Left renal pelvis (tissue), 4 donors: ENCODE results near the gene SLC9A2. TPM values are rescaled to one million over a fixed set of nuclear protein-coding genes. Genes with fewer than 3 reads are reported as not detected.

Experiments
- DNase-seq, 4 donors: peaks; one replicate each; pipeline ENCODE4 v3.0.0-alpha.2; 2013; ENCODE audit warnings: low read depth in 4 of 4, low spot score in 3 of 4
- polyA plus RNA-seq, 4 donors: library from polyadenylated mRNA; unstranded; fragments of 120-200 nt; gene quantifications; one replicate each; pipeline ENCODE4 v1.2.1, GENCODE V29; 2013; ENCODE audit not compliant: insufficient read length in 4 of 4

Gene SLC9A2
- polyA plus RNA-seq, 4 donors: 0.12 to 8.9 (median 7.9) TPM

DNA sequence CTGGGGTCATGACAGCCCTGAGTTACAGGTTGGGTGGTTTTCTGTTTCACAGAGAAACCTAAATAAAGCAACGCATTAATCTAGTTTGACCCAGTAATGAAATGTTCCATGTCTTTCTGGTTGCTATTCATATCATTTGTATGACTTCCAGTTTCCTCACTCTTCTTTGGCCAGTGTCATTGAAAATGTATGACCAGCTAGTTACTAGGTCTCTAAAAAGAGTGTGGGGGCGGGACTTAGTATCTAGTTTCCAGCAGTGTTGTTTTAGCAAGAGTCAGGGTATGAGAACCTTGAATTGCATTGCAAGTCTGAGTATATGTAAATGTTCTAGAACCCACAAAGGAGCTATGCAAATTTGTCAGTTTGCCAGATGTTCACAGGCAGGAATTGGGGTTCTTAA is 47.7 kb downstream of the SLC9A2 start:
- DNase-seq: no peak

DNA sequence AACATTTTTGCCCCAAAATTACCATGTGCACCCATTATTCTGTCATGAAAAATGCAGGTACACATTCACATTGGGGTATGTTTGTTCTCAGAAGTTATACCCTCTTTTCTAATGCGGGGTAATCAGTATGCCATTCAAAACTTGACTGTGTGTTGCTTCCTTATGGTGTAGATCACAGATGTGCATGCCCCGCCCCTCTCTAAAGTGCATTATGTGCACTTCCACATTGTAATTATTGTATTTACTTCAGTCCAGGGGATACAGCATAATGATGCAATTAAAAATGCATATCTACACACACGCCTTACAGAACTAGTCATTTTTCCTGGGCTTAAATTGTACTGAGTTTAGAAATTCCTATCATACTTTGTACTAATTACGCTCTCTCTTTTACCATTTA is 48.8 kb downstream of the SLC9A2 start:
- no peak for DNase-seq

DNA sequence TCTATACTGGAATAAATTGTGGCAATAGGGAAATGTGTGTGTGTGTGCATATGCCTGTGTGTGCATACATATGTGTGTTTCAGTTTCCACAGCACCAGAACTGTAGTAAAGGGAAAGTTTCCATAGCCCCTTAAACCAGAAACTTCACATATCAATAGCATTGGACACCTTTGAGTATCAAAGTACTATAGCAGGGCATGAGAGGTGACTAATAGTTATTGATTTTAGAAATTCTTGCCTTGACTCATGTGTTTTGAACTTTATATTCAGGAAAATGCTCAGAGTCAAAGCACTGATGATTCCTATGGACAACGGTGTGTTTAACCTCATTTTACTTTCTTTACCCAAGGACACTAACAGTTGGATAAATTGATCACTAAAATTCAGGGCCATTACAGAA is 50.0 kb downstream of the SLC9A2 start:
- no peak for DNase-seq

DNA sequence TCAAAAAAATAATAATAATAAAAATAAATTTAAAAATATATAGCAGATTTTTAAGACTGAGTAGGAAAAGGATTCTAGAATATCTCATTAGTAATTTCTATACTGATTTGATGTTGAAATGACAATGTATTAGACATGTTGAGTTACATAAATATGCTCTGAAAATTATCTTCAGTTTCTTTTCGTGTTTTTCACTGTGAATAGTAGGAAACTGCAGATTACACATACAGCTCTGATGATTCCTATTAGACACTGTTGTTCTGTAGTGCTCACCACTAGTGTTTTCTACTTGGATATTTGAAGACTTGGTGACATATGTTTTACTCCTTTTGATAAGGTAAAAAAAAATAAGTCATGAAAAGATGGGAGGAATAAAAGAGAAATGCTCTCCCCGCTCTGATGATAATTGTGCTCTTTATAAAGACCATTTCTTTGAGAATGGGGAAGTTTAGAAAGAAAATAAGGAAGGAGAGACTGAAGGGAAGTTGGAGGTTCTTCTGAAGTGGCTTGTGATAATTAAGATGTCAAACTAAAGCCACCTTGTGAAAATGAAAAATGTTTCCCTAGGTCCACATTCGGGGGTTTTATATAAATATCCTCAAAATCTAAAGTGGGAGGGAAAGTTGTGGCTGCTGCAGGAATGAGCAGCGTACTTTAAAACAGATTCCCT is 52.9 kb downstream of the SLC9A2 start:
- no peak for DNase-seq

DNA sequence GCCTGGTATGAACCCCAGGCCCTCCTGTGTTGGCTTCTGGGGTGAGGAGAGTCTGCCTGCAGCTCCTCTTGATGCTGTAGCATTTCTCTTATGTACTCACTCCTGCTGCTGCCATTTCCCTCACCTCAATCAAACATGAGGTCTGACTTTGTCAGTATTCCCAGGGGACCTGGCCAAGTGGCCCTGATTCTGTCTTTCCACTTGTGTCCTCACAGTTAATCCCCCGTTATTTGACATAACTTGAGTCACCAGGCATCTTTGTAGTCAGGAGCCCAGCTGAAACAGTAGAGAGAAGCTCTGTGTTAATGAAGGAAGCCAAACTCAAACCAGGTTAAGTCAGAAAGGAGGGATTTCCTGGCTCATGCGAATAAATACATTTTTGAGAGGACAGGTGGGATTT is 55.0 kb downstream of the SLC9A2 start:
- no peak for DNase-seq

DNA sequence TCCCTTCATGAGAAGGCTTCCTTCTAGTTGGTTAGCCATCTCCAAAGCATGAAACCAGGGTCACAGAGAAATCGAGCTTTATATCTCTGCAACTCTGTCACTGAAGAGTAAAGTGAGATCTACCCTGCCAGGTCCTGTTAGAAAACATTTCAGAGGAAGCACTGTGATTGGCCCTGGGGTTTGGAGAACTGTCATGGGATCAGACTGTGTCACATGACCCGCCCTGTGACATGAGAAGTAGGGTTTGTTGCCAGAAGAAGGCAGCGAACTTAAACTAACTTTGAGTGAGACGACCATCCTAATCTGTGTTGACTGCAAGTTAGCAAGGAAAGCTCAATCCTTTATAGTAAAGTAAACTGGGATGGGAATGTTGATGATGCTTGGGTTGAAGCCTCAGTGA is 55.5 kb downstream of the SLC9A2 start:
- no peak for DNase-seq

DNA sequence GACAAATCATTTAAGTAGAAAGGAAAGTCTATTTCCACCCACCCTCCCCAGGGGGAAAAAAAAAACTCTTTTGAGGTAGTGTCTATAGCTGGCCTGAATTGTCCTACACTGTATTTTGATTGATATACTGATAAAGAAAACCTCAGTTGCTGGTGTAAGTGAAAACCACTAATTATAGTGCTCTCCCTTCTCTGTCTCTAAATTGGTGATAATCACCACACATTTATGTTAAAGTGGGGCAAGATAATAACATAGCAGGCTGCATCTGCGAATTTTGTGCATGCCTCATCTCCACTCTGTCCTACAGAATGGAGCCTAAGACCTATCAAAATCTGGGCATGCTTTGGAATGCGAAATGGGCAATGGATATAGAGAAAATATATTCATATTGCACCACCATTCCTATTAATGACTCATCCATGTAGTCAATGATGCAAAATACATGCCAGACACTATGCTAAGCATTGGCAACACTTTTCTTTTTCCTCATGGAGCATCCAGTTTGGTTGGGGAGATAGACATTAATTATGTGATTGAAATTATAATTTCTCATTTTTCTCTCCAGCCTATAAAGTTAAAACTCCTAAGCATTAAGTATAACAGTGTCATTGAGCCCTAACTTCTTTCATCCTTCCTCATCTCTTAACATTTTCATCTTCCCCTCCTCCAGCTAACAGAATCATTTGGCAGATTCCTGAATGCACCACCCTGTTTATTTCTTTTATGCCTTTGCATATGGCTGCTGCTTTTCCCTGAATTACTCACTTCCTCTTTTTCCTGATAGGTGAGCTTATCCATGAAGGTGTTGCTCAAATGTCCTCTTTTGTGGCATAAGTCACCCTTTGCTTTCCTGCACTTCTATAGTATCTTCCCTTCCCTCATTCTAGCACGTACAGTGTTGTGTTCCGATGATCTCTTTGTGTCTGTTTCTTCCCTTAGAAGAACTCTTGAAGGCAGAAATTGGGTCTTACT is 58.2 kb downstream of the SLC9A2 start:
- DNase-seq: no peak

DNA sequence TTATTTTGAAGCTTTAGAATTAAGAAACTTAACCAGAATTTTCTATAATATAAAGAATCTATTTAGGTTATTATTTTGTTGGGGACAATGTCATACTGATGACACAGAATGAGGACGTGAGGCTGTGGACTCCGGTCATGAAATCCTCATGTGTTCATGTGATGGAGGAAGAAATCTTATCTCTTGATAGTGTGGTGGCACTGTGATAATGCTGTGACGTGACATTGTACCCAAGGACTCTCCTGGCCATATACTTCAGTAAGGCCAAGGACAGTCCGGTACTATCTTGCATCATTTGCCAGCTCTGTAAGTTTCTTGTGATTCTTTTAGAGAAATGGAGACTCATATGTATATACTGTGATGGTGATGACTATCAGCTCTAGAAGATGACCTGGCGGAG is 59.1 kb downstream of the SLC9A2 start:
- no peak for DNase-seq

DNA sequence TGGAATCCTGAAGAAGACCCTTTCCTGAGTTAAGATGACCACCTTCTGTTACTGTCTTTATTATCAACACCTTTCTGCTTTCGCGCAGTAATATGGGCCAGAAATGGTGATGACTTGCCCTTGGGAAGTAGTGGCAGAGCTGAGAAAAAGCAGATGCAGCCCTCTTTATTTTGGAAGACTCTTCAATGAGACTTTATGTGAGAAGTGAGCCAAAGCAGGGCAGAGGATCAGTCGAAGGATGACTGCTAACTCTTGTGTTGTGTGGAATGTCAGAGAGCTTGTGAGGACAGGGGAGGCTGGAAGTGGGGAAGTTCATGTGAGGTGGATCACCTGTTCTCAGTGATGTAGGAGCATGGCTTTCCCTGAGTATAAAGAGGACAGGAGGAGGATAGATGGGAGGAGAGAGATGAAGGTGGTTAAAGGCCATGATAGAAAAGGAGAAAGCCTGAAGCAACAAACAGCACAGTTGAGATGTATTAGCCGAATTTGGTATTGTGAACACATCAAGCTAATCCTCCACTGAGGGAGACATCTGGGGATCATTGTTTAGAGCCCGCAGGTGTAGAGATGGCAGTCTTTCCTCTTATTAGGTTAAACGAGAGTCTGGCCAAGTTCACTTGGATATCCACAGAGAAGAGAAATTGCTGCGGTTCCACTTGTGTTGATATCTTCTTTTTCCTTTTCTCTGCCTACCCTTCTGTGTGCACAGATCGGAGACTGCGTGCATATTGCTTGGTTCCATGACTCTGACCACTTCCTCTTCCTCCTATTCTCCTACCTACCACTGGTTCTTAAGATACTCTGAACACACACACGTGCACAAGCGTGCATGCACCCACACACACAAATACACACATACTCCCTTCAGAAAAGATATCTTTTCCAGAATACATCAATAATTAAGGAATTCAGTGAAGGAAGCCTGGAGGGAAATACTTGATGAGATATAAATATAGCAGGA is 67.4 kb downstream of the SLC9A2 start:
- DNase-seq: no peak

DNA sequence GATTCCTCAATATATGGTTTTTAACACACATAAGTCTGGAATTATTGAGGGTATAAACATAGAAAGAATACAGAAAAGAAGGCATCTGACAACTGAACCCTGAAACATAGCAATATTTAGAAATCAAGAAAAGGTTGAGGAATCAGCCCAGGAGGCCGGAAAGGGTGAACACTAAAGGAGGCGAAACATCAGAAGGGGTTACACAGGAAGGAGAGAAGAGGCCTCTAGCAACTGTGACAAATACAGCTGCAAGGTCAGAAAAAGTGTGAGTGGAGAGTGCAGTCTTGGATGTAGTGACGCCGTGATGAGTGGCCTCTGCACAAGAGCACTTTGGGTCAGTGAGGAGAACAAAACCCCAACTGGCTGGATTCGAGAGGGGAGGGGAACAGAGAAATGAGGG is 70.7 kb downstream of the SLC9A2 start:
- DNase-seq: no peak

DNA sequence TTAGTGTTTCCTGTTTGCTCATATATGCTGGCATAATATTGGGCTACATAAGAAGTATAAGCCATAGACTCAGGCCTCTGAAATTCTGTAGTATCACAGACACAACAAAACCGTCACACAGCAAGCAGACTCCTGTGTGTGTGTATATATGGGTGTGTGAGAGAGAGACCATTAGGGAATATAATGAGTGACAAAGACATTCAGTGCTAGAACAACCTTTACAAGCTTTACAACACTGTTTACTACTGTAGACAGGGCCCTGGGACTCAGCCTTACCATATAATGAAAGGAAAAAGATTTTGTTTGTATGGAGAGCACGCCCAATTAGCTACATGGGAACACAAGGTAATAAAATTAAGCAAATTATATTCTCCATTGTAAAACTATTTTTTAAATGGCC is 77.1 kb downstream of the SLC9A2 start:
- DNase-seq: no peak

DNA sequence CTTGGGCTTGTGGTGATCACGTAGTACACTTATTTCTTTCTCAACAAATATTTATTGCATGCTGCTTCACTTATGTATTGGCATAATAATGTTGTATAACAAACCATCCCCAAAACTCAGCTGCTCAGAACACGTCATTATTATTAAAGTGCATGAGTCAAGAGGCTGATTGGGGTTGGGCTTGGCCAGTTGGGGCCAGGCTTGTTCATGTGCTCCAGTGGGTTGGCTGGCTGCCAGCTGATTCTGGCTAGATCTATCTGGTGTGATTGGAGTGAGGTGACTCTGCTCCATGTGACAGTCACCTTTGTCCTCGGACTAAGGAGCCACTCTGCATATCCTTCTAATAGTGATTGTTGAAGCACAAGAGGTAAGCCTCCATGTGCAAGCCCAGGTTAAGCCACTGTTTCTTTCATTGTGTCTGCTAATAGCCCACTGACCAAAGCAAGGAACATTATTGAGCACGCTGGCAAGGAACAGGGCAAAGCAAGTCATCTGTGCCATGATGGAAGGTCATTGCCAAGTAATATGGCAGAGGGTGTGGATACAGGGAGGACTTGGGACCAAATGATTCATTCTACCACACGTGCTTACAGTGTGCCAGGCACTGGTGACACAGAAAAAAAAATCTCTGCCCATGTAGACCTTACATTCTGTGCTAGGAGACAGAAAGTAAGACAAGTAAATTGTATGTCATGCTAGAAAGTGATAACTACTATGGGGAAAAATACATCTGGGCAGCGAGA is 79.2 kb downstream of the SLC9A2 start:
- no peak for DNase-seq

DNA sequence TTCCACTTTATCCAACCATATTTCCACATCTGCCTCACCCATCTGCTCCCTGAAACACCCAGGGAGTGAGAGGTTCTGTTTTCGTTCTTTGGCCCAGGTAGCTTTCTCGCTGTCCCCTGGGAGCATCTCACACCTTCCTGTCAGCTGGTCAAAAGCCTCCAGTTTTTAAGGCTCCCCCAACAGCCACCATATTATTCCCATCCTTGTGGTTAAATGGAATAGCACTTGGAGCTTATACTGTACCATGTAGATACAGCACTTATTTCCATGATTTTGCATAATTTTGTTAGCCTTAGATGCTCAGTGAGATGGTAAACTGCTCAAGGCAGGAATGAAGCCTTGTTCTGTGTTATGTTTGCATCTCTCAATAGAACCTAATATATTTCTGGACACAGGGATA is 84.0 kb downstream of the SLC9A2 start:
- no peak for DNase-seq

DNA sequence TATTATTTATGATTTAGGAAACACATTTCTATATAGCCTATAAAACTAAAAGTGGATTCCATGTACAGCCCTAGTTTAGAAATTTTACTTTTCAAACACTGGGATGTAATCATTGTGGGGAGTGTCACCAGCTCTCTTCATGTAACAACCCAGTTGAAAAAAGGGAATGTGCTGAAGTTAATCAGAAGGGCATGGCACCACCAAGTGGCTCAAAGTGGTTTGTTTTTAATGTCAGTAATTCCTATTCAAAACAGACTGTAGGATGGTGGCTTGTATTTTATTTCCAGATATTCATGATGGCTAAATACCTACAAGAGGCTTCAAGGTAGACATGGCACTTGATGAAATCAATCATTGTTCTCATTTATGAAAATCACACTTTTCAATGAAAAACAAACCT is 84.4 kb downstream of the SLC9A2 start:
- DNase-seq: no peak

DNA sequence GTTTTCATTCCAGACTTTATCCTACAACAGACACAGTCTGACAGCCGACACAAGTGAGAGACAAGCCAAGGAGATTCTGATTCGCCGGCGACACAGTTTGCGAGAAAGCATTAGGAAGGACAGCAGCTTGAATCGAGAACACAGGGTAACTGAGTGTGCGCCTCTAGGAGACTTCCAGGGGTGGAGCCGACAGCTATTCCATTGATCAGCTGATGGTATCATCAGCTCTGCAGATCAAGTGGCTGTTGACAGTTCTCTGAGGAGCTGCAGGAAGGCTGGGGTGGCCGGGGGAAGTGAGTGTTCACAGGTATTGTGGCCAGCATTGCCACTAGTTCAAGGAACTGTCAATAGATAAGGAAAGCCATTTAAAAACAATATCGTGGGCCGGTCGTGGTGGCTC is 85.2 kb downstream of the SLC9A2 start:
- DNase-seq: no peak

DNA sequence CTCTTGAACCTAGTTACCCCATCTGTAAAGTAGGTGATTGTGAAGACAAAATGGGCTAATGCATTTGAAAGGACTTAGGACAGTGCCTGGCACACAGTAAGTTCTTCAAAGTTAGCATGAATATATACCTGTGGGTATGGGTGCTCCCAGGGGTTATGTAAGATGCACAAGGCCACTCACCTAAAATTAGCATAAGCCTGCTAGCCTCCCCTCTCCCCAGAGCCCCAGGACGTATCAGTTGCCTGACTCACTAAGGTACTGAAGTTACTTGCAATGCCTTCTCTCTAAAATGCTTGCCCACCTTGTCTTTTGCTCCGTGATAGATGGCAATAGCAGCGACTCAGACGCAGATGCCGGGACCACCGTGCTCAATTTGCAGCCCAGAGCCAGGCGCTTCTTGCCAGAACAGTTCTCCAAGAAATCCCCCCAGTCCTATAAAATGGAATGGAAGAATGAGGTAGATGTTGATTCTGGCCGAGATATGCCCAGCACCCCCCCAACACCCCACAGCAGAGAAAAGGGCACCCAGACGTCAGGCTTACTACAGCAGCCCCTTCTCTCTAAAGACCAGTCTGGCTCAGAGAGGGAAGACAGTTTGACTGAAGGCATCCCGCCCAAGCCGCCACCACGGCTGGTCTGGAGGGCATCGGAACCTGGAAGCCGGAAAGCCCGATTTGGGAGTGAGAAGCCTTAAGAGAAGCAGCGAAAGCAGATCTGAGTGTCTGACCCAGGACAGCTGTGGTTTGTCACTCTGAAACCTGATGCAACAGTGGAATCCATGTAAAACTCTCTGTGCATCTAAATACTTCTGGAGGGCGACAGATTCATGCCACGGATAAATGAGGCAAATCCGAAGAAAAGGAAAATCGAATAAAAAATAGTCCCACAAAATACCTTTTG is 88.7 kb downstream of the SLC9A2 start:
- peak in 3 of 4 donors; percentile 14 to 60 (median 14) for DNase-seq

DNA sequence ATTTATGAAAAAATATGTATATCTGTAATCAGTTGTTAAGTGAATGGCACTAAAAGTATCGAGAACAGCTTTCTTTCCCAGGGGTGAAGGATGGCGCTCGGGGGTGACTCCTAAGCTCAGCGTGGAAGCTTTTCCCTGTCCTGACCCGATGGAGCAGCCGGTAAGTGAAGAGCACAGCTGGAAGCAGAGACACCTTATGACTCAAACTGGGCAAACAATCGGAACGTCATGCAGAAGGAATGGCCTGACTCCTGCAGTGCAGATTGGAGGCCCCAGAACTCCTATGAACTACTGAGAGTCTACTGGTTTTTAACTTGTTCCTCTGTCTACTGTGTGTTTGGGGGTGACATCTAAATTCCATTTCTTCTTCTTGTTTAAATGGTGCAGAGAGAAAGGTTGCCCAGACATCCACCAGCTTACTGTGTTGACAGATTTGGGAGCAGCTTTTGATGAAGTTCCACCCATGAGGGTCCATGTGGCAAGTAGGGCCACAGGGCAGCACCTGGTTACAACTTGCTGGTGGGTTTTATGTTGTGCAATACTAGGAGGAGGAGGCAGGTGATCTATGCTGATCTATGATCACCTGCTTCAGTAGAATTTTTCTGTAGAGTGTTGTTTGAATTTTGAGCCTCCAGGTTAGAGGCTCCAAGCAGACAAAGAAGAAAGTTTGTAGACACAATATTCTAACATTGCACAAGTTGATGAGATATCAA is 89.7 kb downstream of the SLC9A2 start:
- DNase-seq: no peak

DNA sequence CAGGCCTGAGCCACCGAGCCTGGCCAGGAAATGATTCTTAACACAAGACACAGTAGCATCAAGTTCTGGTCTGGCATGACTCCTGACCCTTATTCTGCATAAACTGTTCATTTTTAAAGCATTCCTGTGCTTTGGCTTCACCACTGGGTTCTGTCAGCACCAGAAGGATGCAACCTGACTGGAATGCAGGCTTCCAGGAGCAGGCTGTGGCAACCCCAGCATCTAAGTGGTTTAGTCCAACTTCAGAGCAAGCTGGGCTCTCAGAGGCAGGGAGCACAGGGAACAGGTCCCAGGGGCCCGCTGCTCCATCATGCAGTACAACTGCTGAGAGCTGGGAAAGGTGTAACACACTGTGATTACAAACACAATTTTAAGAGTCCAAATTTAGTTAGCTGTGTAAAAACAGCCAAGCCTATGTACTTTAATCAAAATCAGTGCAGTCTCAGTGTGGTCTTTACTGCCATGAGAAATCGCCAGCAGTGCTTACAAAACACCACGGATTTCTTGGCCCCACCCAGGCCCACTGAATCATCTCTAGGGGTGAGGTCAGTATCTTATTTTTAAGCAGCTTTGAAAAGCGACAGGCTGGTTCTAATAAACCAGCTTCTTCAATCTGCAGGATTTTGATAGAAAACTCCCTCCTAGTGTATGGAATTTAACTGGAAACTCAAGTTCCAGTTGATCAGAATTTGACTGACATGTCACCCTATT is 98.1 kb downstream of the SLC9A2 start:
- no peak for DNase-seq
